Stomach (tissue), 4 donors: Measurements from ENCODE around the gene ELF2.

Experiments
- CTCF ChIP-seq, 7 experiments: fragments of 450-650 bp in 4 of 7; fragments of 200-600 bp in 3 of 7; sonication (generic) in 3 of 7; IDR thresholded peaks; one replicate each; pipeline ENCODE4 v1.5.1; 2016 to 2019; ENCODE audit warnings: antibody characterized with exemption in 7 of 7, control low read depth in 2 of 7, mild to moderate bottlenecking in 1 of 7
- EP300 ChIP-seq: sonication (generic); formaldehyde crosslinking; IDR thresholded peaks from one replicate; pipeline ENCODE4 v1.6.1; 2017; ENCODE audit warnings: antibody characterized with exemption
- POLR2A ChIP-seq, 4 donors: fragments of 450-650 bp; IDR thresholded peaks; one replicate each; pipeline ENCODE4 v1.6.1; 2016; ENCODE audit warnings: antibody characterized with exemption in 4 of 4, control low read depth in 2 of 4, mild to moderate bottlenecking in 1 of 4, moderate library complexity in 1 of 4
- POLR2AphosphoS5 ChIP-seq, 3 donors: sonication (generic); formaldehyde crosslinking; IDR thresholded peaks; one replicate each; pipeline ENCODE4 v1.6.1; 2016; ENCODE audit warnings: antibody characterized with exemption in 3 of 3

- no peak for TF ChIP-seq CTCF (IDR thresholded peaks at IDR 0.05)
- no peak for TF ChIP-seq EP300
- TF ChIP-seq POLR2AphosphoS5 (IDR thresholded peaks at IDR 0.05), result no peak
- TF ChIP-seq POLR2A (IDR thresholded peaks at IDR 0.05), result no peak
Measured at GRCh38 chr4:139060591-139060990, 116.4 kb downstream of the ELF2 start.
